T1000 (cell line): ENCODE results near the gene BNC2.

Experiments used
- DNase-seq: peaks from one replicate; lab custom pipeline; 2025; ENCODE audit warnings: mixed read lengths; lab: John Stamatoyannopoulos, UW

Gene BNC2

GRCh38 chr9:16869882-16870595 is 431 bp downstream of the BNC2 start:
- DNase-seq: no peak

- DNase-seq: no peak
Measured at GRCh38 chr9:16869131-16869881, 1.2 kb downstream of the BNC2 start.

GRCh38 chr9:16868701-16869100 is 1.8 kb downstream of the BNC2 start:
- no peak for DNase-seq

GRCh38 chr9:16867576-16868311 is 2.7 kb downstream of the BNC2 start:
- DNase-seq: no peak

GRCh38 chr9:16866587-16866986 is 3.9 kb downstream of the BNC2 start:
- no peak for DNase-seq

DNA sequence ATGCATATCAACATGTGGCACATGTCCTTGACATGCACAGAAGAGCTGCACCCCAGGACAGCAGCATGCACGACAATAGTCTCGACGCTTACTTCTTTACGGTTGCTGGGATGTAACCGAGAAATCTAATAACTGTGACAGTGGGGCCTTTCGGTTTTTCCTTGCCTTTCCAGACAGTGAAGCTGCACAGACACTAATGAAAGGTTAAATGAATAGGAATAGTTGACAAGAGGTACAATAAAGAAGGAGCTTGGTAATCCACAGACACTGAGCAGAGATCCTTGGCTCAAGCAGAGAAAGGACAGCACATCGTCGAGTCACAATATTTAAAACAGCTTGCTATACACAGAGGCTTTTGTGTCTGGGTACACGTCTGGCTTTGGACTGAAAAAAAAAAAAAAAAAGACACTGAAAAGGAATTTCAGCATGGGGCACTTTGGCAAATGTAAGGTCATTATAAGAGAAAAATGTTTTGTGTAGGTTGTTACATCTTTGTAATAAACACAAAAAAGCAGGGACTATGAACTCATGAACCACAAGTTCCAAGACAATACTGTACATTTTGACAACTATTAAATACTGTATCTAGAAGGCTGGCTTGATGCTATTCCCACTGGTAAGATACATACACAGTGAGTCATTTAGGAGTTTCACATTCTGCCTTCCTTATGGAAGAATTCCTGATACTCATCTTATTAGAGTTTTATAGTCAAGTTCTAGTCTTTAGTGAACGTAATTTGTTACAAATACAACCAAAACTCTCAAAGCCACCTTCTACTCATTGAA is 5.6 kb downstream of the BNC2 start:
- DNase-seq: no peak

- DNase-seq: no peak
Measured at GRCh38 chr9:16848179-16848578, 22.3 kb downstream of the BNC2 start.

DNA sequence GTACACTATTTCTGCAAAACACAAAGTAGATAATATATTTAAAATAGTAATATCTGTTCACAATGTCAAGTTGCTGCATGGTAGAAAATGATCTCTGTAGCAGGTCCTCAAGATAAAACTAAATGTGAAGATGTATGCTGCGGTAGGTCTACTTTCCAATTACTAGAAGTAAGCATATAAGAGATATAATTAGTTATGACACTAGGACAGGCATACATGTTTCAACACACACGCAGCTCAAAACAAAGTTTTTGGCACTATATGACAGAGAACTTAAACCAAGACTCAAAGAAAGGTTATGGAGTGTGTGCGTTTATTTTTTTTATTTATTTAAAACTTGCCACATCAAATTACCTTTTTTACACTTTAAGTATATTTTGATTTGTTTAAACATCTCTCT is 23.5 kb downstream of the BNC2 start:
- DNase-seq: no peak

DNA sequence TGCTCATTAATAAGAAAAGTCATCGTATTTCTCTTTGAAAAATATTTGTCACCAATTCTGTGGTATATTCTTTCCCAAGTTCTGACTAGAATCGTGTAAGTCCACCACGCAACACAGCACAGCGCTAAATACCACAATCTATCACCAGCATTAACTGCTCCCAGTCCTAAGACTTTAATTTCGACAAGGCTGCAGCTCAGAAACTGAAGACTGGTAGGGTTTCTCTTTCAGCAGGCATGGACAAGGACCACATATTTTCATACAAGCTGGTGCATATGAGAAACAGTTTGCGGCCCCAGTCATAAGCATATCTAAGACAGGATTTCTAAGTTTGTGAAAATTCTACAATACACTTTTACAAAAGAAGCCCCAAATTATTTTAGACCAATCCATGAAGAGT is 24.1 kb downstream of the BNC2 start:
- no peak for DNase-seq

DNA sequence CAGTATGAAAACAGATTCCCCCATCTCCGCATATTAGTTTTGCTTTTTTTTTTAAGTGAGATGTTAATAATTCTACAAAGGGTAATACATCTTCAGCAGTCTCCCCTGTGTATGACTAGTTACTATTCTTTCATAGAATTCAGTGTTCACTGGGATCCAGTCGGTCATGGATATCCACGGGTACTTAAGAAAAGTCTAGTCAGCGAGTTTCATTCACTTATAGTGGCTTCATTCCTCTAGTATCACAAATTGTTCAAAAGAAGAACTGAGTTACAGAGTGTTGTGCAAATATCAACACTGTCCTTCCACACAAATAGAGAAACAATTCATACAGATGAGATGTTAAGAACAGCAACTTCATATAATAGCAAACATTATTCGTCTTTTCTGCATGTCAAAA is 35.7 kb downstream of the BNC2 start:
- DNase-seq: no peak

DNA sequence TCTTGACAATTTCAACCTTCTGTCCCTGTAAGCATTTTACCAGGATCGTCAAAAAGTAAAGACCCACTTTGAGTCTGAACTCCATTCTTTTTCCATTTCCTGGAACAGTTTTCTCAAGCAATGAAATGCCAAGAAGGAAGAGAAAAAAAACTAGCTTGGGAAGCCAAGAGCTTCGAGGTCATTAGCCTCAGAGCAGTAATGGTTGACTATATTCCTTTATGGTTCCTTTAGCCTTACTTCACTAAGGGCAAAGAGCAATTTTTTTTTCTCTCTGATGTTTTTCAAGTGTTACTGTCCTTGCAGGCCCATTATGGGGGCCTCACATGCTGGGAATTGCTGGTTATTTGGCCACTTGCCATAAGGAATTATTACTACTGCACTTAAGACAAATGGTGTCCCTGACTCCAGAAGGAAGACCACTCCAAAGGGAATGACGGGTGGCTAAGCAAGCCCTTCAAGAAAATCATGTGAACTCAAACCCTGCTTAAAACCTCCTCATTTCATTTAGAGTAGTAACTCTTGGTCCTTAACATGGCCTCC is 37.1 kb downstream of the BNC2 start:
- no peak for DNase-seq

DNA sequence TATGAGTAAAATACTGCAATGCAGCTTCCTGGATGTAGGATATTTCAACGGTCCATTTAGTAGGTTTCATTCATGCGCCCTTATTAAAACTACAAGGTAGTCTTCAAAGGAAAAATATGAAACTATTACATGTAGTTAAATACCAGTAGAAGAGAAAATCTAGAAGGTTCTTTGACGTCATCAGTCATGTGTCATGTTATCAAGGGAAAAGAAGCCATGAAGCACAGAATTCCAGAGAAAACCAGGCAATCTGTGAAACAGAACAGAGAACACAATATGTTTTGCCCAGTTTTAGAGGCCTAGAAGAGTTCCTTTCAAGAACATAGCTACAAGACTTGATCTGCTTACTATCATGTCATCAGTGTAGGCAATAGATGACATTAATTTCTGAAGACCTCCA is 38.4 kb downstream of the BNC2 start:
- DNase-seq: no peak

DNA sequence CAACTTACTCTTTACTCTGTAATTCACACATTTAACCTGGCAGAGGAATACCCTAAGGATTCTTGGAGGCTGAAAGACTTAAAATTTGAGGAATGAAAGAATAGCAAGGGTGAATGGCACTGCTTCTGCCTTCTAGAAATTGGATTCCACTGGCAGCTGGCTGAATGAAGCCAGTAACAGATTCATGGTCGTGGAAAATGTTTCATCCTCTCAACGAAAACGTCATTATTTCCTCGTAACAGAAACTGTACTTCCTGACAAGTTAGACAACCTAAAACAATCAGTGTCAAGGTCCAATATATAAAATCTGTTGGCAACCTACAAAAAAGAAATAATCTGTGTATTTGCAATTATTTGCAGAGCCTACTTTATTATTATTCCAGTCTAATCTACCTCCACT is 39.7 kb downstream of the BNC2 start:
- no peak for DNase-seq

GRCh38 chr9:16828340-16829281 is 41.9 kb downstream of the BNC2 start:
- DNase-seq: no peak

DNA sequence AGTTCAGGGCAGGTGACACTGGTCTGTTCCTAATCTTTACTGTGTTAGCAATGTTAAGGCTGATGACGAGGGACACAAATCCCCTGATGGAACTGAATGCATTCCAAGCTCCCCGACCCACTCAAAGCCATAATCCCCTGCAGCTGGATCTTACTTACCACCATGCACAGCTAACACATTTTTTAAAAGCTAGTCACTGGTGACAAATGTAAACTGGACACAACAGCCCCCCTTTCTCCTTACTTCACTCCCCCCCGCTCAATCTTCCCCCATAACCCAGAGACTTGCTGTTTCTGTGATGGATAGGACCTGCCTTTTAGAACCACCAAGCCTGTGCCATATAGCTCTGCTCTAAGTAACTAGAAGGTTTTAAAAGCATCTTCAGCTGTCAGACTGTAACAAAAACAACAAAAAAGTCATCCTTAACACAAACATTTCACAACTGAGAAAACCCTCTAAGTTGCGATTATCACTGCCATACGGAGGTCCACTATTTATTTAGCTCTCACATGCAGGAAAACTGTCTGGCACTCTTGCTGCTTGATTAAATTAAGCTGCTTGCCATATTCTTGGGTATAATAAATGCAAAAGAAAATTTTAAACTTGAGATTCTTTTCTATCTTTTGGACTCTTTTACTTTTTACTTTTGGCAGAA is 44.4 kb downstream of the BNC2 start:
- peak; percentile 5 for DNase-seq

DNA sequence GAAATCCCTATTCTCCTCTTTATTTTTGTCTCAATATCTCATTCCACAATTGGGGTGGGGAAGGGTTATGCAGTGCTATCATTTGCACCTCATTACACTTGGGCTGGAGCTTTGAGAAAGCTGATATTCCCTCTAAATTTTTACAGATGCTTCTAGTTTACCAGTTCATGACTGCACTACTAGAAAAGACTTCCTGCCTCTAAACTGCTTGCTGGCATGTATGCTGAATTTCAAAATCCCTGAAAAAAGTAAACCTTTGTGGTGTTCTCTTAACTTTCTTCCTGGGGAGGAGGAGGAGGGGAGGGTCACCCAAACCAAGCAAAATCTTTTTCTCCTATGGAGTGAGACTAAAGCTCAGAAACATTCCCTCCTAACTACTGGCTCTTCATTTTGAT is 45.1 kb downstream of the BNC2 start:
- DNase-seq: no peak

GRCh38 chr9:16824545-16825330 is 45.7 kb downstream of the BNC2 start:
- DNase-seq: no peak

GRCh38 chr9:16823906-16824305 is 46.6 kb downstream of the BNC2 start:
- no peak for DNase-seq

GRCh38 chr9:16821344-16821743 is 49.1 kb downstream of the BNC2 start:
- no peak for DNase-seq
